NK-92 (cell line): ENCODE data around the gene AATF.

Experiments used
- DNase-seq: peaks from one replicate; lab custom pipeline; 2025; ENCODE audit not compliant: unreplicated experiment; lab: John Stamatoyannopoulos, UW

Gene AATF

GRCh38 chr17:36929851-36930582 lies 18.7 kb upstream of the AATF start:
- no peak for DNase-seq

DNA sequence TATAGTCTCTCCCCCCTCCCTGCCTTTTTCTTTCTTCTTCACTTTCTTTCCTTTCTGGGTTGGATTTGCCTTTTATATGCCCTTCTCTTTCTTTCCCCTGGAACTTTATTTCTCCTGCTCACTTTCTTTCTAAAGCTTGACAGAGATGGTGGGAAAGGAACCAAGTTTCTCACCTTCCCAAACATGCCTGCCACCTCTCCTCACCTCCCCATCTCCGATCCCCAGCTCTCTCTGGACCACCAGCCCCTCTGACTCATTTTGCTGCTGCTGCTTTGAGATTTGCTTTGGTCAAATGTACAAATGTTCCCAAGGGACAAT lies 18.2 kb upstream of the AATF start:
- no peak for DNase-seq

- DNase-seq = no peak
These were observed 17.6 kb upstream of the AATF start for GRCh38 chr17:36931096-36931696.

DNA sequence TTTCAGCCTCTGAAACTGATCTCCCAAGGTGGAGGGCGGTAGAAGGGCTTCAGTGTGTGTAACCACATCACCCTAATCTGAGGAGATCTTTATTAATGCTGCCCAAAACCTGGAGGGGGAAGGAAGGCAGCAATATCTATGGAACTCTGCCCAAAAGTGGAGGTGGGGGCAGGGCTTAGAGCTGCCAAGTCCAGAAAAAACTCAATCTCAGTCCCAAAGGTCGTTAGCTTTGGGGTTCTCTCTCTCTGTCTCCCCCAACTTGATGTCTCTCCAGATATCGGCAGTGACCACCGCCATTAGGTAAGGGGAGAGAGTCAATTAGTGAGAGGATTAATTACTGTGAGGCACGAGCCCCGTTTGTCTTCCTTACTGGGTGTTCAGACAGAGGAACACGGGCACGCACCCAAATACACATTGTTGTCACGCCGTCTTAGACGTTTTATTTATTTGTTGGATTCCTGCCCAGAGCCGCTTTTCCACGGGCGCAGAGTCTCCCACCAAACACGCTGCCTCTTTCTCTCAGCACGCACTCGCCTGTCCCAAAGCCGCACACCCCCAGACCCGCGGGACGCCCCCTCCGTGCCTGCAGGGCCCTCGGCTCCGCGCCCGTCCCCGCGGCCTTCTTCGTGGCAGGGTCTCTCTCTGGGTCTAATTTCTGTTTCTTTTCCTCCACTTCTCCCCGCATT lies 16.9 kb upstream of the AATF start:
- no peak for DNase-seq

GRCh38 chr17:36932383-36932693 lies 16.4 kb upstream of the AATF start:
- DNase-seq = no peak

DNA sequence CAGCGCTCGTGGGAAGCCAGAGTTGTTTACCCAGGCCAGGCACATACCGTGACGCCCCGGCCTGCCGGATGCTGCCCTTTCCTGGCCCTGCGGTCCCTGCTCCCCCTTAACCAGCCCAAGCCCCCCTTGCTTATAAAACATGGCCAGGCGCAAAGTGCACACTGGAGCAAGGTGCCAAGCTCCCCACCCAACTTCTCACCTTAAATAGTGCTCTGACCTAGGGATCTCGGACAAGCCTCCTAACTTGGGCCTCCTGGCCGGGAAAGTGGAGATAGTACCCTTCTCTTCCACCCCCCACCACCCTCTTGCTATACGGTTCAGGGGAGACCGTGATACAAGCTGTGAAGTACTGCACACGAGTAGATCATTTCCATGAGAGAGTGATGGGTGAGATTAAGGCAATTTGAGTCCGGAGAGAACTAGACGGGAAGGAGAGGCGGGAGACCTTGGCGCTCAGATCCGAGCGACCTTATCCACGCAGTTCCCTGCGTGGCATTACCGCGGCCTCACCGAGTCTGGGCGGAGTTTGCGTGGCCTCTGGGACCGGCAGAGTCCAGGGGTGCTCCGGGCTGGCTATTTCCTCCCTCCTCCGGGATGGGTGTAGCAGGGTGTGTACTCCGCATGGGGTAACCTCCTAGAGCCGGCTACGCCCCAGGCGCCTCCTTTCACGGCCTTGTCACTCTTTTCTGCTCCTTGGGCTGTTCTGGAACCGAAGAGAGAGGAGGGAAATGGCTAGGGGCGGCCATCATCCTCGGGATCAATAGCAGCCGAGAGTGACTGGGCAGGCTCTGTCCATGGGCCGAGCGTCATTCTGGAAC lies 15.9 kb upstream of the AATF start:
- DNase-seq = no peak

DNA sequence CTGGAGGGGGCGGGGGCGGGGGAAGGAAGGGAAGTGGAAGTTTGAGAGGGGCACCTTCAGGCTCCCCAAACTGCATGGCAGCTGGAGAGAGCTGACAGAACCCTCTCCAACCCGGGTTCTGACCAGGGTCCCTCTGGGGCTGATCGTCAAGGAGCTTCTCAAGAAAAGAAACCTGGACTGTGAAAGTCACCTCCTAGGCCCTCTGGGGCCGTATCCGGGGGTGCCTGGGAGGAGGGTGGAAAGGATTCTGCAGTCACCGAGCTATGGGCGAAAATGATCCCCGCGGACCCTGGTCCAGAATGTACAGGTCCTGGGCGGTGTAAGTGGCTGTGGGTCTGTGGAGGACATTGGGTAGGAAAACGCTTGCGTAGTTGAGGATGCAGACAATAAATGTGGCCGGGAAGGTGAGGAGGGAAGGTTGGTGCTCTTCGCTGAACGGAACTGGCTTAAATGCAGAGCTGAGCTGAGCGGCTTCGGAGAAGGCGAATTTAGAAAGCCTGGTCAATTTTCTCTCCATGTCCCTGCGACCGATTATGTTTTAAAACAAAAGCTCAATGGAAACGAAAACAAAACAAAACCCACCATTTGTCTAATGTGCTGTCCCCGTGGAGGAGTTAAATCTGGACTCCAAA lies 15.1 kb upstream of the AATF start:
- DNase-seq = no peak

DNA sequence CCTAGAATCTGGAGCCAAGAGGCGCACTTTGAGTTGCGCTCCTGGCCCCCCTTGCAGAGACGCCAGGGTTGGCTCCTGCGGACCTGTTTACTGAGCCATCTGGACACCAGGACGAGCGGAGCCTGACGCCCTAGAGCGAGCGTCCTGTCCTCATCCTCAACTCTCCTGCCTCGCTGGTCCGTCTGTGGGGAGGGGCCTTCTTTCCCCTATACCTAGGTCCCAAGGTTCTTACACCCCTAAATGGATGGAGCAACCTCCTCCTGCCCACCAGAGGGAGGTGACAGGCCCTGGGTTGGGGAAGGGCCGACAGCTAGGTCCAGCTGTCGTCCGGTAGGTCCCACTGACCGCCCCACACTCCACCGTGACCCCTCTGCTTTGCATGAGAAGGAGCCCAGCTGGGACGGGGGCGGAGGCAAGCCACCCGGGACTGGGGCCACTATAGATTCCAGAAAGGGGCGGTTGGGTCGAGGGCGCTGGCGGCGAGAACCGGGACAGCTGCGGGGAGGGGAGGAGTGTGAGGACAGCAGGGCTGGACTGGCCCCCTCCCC lies 14.5 kb upstream of the AATF start:
- no peak for DNase-seq

DNA sequence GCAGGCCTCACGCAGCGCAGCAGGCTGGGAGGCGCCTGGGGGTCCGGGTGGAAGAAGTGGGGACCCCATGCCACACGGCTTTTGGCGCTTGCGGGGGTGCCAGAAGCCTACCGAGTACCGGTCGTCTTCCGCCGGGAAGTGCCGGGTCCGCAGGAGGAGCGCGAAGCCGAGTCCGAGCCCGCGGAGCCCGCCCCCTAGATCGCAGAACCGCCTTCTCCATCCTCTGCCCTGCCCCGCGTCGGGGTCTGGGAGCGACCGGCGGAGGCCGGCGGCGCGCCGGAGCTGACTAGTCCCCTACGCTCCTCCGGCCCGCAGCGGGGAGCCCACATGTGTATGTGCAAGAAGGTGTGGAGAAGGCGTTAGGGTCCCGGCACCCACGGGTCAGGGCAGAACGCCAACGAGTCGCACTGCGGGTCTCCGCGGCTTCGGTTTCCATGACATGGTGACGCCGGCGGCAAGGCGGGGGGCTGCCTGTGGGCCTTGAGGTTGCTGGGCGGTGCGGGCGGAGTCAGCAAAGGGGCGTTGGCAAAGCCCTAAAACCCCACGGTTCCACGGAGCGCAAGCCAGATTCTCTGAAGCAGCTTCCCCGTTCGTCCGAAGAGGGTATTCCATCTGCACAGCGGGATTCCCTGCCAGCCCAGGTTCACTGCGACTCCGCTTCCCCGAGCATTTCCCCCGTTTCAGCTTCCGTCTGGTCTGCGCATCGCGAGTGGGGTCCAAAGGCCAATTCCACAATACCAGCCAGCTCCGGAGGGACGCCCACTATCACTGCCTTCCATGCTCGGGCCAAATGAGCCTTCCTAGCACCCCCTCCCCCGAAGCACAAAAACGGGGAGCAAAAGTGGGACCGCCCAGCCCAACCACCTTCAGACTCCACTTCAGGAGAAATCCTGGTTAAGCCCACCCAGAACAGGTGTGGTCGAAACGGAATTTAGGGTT lies 13.8 kb upstream of the AATF start:
- DNase-seq = no peak

DNA sequence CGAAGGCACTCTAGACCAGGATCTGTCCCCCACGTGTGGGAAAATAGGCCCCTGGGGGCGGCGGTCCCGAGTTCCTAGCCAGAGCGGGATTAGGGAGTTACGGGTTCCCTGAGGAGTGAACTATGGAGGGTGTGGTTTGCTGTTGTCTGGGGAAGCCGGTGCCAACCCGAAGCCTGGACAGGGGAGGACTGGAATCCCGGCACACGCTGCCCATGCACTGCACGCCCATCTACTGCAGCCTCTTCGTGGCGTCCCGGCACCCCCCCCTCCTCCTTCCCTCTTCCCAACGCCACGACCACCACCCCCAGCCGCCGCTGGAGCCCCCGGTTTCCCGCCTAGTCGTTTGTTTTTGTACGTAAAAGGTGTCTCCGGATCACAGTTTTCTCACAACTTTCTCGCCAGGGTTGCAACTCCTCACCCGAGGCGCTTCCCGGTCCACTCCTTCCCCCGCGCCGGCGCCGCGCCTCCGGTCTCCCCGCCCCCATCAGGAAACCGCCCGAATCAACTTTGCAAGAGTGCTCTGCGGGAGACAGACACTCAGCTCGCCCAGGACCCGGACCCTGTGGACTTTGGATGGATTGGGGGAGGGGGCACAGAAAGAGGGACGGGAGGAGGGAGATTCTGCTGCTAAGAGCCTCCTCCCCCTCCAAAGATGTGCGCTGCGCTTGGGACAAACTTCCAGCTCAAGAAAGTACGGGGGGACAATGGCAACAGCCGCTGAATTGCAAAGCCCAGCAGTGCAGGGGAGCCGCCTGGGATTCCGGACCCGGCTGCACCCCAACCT lies 12.9 kb upstream of the AATF start:
- DNase-seq = no peak

GRCh38 chr17:36936455-36937000 lies 12.2 kb upstream of the AATF start:
- no peak for DNase-seq

GRCh38 chr17:36937001-36937958 lies 11.5 kb upstream of the AATF start, which contains the start of gene LHX1:
TSS of gene LHX1 (plus strand) at chr17:36937475. CDS start at chr17:36938198, 723 bp downstream.
- no peak for DNase-seq

- DNase-seq = no peak
These were observed 10.7 kb upstream of the AATF start for GRCh38 chr17:36937959-36938565.

DNA sequence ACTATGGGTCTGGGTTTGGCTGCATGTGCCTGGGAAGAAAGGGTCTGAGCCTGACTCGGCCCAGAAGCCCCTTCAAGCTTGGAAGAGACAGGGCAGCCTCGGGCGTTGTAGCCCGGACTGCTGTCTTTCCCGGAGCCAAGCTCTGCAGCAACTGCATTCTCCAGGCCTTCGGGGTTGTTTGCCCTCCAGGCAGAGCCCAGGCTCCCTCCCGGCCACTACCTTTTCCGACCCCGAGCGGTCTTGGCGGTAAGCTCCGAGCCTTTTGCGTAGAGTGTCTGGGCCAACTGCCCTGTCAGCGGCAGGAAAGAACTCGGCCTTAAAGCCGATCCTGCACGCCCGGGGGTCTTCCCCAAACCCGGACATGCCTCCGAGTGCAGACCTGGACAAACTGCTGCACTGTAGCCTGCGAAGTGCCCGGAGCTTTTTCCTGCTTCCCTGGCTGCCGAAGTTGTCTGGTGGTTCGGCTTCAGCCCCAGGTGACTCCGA lies 10.1 kb upstream of the AATF start:
- no peak for DNase-seq

DNA sequence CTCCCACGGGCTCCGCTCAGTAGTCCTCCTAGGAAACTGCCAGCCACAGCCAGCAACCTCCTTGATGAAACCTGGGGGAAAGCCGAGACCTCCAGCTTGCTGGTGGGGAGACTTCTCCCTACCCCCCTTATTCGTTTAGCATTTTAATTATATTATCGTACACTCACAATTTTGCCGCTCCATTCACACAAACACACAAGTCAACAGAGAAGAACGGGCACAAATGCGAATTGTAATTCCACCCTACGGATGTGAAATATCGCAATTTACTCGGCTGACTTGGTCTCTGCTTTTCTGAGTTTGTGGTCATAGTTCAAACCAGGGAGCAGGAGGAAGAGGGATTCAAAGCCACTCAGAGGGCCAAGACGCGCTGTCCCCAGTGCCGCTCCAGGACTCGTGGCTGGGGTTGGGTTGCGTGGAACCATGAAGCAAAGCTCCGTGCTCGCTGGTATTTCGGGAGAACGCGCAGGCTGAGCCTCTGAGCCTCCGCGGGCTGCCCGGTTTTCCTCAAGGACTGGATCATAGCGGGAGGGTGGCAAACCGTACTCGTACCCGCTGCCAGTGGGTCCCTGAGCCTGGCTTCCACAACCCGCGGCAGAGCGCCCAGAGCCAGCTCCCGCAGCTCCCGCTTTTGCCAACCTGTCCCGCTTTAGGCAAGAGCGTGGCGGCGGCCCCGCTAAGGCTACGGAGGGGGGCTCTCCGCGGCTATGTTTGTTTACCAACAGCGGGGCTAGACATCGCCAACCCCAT lies 9.5 kb upstream of the AATF start:
- DNase-seq = no peak

DNA sequence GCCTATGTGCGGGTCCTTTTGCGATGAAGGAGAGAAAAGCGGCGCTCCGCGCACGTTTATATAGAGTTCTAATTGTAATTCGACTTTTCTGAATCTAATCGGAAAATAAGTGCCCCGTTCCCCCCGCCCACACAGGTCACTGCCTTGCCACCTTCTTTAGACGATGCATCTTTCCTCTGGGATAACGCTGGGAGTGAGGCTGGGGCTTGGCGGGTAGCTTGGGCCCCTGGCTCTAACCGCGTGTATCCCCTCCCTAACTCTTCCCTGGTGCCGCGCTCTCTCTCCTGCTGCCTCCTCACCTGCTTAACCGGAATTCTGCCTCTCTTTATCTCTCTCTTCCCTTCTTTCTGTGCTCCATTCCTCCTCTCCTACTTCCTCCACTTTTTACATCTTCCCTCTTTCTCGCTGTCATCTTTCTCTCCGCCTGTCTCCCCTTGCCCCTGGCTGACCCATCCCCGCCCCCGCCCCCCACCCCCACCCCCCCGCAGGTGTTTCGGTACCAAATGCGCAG lies 8.9 kb upstream of the AATF start:
- DNase-seq = no peak
